ENCODE results near the gene CYP19A1.

Gene CYP19A1

DNA sequence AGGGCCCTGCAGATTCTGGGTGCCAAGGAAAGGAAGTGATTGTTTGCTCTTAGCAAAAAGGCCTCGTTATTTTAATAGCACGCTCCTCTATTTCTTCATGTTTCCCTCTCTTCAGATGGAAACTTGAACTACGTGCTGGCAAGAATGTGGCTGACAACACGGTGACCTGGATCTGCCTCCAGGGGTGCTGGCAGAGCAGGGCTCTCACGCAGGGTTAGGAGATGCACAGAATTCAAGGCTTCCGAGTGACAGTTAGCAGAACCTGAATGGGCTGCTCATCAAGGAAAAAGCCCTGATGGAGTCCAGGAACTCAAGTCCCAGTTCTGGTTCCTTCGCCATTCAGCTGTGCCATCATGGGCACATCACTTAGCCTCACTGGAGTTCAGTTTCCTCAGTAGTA, 22.7 kb downstream of the CYP19A1 start:
- in situ Hi-C loops (cut with MboI; ENCODE audit: low sequenced_read_pairs, unreplicated experiment): no loop called here
- no peak for DNase-seq (ENCODE audit: low spot score)
- TF ChIP-seq, protein P1, sequence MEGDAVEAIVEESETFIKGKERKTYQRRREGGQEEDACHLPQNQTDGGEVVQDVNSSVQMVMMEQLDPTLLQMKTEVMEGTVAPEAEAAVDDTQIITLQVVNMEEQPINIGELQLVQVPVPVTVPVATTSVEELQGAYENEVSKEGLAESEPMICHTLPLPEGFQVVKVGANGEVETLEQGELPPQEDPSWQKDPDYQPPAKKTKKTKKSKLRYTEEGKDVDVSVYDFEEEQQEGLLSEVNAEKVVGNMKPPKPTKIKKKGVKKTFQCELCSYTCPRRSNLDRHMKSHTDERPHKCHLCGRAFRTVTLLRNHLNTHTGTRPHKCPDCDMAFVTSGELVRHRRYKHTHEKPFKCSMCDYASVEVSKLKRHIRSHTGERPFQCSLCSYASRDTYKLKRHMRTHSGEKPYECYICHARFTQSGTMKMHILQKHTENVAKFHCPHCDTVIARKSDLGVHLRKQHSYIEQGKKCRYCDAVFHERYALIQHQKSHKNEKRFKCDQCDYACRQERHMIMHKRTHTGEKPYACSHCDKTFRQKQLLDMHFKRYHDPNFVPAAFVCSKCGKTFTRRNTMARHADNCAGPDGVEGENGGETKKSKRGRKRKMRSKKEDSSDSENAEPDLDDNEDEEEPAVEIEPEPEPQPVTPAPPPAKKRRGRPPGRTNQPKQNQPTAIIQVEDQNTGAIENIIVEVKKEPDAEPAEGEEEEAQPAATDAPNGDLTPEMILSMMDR (IDR thresholded peaks at IDR 0.05; ENCODE audit: borderline replicate concordance, control extremely low read depth, extremely low read depth, insufficient read depth, missing control alignments): no peak

GRCh38 chr15:51314391-51315337, 23.7 kb downstream of the CYP19A1 start:
- DNase-seq (ENCODE audit: low spot score): no peak
- TF ChIP-seq, protein P1 (IDR thresholded peaks at IDR 0.05; ENCODE audit: borderline replicate concordance, control extremely low read depth, extremely low read depth, insufficient read depth, missing control alignments): no peak
- in situ Hi-C loops (cut with MboI; ENCODE audit: low sequenced_read_pairs, unreplicated experiment): no loop called here

GRCh38 chr15:51313644-51314280, 24.6 kb downstream of the CYP19A1 start:
- DNase-seq (ENCODE audit: low spot score): no peak
- in situ Hi-C loops (cut with MboI; ENCODE audit: low sequenced_read_pairs, unreplicated experiment): no loop called here
- TF ChIP-seq, protein P1 (IDR thresholded peaks at IDR 0.05; ENCODE audit: borderline replicate concordance, control extremely low read depth, extremely low read depth, insufficient read depth, missing control alignments): no peak

DNA sequence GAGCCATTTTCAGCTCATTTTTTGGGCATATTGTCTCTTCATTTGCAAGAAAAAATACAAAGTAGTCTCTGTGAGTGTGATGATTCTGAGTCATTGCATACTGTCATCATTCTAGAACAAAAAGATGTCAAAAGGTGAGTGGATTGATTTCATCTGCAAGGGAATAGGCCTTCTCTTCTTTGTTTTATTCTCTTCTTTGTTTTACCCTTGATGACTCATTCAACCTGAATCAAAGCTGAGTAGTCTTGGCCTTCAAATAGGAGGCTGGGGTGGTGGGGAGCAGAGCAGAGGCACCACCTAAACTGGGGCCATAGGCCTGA, 25.4 kb downstream of the CYP19A1 start:
- in situ Hi-C loops (cut with MboI; ENCODE audit: low sequenced_read_pairs, unreplicated experiment): no loop called here
- TF ChIP-seq, protein P1 (IDR thresholded peaks at IDR 0.05; ENCODE audit: borderline replicate concordance, control extremely low read depth, extremely low read depth, insufficient read depth, missing control alignments): no peak
- DNase-seq (ENCODE audit: low spot score): no peak

DNA sequence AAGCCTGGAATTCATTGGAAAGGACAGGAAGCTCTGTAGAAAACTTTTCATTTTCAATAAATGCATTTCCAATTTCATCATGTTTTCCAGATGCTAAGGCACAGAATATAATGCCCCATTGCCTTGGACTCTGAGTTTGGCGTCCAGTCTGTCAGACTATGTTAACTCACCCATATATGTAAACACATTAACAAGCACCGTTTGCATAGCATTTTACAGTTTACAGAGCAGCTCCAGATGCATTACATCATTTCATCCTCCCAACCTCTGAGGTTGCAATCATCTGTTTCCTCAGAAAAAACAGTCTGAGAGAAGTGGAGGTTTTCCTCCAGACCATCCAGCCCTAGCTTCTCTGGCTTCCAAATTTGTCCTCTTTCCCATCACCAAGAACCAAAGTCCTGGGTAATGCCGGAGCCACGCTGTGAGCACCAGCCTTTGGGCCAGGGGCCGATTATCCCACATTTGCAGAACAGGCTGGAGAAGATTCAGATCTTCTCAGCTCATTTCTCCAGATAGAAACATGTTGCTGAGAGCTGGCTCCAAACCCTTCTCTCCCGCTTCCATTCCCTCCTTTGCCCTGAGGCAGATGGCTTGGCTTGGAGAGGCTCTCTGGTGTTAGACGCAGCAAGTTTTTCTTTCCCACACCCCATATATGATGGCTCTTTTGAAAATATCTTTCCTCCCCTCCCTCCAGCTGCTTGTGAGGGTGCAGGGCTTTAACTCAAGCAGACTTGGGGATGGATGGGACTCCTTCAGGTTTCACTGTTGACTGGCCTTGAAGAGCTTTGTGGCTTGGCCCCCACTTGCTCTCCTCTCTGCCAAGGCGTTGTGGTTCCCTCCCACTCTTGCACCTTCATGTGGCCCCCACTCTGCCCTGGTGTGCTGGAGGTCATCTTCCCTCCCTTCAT, 26.0 kb downstream of the CYP19A1 start:
- in situ Hi-C loops (cut with MboI; ENCODE audit: low sequenced_read_pairs, unreplicated experiment): no loop called here
- TF ChIP-seq, protein P1 (IDR thresholded peaks at IDR 0.05; ENCODE audit: borderline replicate concordance, control extremely low read depth, extremely low read depth, insufficient read depth, missing control alignments): no peak
- no peak for DNase-seq (ENCODE audit: low spot score)

GRCh38 chr15:51311510-51311909, 26.9 kb downstream of the CYP19A1 start:
- no peak for DNase-seq (ENCODE audit: low spot score)
- in situ Hi-C loops (cut with MboI; ENCODE audit: low sequenced_read_pairs, unreplicated experiment): no loop called here
- TF ChIP-seq, protein P1 (IDR thresholded peaks at IDR 0.05; ENCODE audit: borderline replicate concordance, control extremely low read depth, extremely low read depth, insufficient read depth, missing control alignments): no peak

Data from GM13976 (cell line).